ENCODE data around the gene RAB42.
"Not testable (repeated sequence)": the region's sequence is repeated elsewhere in the genome, so short reads cannot be mapped to it uniquely, and the experiment has no call there.

RAB42 gene, protein sequence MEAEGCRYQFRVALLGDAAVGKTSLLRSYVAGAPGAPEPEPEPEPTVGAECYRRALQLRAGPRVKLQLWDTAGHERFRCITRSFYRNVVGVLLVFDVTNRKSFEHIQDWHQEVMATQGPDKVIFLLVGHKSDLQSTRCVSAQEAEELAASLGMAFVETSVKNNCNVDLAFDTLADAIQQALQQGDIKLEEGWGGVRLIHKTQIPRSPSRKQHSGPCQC

DNA sequence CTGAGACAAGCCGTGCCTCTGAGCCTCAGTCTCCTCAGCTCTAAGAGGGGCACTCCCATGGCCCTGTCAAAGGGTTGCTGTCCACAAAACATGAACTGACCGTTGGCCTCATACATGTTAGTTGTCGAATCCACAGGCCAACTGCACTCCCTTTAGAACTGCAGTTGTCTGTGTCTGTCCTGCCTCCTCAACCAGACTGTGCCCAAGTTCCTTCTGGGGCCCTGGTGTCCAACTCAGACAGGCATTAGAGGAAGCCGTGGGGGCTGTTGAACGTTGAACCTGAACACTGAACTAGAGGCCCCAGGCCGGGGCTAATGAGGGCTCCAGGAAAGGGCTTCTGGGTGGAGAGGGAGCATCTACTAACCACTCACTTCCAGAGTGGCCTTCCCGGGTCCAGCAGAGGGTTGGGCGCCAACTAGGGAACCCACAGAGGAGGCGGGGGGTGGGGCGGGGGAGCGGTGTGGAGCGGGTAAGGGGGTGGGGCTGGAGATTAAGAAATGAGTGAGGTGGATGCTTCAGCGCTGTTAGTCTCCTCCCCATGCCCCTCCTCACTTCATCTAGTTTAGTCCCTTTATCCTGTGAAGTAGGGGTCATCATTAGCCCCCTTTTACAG, at the start of gene RAB42:
Gene RAB42 (plus strand): TSS at position 558 of the 613 bp plus-strand sequence. CDS start 247 bp downstream, outside the sequence.
- no peak for DNase-seq (ENCODE audit: low spot score)

DNA sequence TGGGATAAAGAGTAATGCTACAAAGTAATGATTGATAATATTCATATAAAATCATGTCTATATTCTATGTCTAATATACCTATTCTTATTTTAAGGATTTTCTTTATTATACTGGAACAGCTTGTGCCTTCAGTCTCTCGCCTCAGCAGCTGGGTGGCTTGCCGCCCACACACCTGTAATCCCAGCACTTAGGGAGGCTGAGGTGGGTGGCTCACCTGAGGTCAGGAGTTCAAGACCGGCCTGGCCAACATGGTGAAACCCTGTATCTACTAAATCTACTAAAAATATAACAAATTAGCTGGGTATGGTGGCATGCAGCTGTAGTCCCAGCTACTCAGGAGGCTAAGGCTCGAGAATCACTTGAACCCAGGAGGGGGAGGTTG, 46.8 kb upstream of the RAB42 start:
- no peak for DNase-seq (ENCODE audit: low spot score)

DNA sequence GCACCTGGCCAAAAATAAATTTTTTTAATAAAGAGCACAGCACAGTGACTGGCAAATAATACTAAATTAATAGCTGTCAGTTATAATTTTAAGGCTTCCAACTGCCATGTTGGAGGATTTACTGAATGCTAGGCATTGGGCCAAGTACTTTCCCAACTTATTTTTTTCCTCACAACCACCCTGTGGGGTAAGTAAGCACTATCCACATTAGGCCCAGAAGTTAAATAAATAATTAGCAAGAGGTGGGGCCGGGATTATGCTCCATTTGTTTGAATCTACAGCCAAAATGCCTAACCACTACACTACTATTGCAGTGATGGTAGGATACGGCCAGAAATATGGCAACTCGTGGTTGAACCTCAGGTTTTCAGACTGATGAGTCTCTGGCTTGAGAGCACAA, 43.7 kb upstream of the RAB42 start:
- DNase-seq (ENCODE audit: low spot score) = no peak

DNA sequence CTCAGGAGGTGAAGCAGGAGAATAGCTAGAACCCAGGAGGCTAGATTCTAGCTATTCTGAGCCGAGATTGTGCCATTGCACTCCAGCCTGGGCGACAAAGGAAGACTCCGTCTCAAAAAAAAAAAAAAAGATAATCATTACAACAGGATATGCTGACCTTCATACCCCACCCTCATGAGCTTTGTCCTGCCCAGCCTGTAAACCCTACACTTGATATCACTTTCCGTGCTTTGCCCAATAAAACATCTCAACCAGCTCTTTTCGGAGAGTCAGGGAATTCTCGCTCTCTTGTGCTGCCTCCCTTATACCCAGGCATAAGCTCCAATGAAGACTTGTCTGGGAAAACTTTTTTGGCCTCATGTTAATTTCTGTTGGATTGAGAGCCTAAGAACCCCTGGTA, 40.7 kb upstream of the RAB42 start:
- no peak for DNase-seq (ENCODE audit: low spot score)

DNA sequence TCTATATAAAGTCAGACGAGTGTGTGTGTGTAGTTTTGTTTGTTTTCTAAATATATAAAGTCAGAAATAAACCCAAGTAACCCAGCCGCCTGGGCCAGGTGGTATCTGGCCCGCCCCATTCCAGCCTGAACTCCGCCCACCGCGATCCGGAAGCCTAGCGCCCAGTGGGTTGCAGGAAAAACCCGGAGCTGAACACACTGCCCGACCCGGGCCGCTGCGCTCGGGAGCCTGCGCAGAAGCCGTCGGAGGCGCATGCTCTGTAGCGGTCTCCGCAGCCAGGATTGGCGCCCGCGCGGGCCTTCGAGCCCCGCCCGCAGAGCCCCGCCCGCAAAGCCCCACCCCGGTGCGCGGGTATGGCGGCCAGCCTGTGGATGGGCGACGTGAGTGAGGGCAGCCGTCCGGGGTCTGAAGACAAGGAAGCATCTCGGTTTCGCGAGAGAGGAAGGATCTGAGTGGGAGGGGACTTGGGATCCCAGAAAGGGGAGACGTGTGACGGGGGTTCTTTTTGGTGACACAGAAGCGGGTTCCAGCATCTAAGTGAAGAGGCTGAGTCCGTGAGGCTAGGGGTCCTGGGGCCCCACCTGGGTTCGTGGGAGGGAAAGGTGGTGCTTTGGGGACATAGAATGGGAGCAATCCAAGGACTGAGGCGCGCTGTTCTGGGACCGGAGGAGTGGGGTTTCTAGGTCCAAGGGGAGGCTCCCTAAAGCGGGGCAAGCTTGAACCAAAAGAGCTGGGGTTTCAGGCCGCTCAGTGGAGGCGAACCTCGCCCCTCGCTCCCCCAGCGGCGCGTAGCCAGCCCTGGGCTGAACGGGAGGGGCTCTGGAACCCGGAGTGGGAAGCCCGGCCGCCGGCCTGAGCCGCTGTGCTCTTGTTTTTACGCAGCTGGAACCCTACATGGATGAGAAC, 39.1 kb upstream of the RAB42 start, which contains the start of gene TRNAU1AP:
Gene TRNAU1AP (plus strand): TSS at position 328 of the 906 bp plus-strand sequence. CDS start 26 bp downstream, at position 354.
- DNase-seq (ENCODE audit: low spot score) = peak; percentile 93

DNA sequence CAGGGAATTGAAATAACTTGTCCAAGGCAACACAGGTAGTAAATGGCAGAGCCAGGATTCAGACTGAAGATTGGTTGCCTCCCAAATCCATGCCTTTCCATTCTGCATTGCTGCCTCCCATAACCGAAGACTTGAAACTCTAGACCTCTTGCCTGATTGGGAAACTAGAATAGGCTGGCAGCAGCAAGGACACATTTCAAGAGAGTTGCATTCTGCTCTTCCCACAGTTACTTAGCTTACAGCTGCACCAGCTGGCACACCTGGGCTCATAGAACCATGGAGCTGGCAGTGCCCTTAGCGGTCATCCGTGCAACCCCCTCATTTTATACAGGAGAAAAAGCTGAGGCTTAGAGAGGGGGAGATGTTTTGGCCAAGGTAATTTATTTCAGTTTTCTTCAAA, 31.2 kb upstream of the RAB42 start:
- no peak for DNase-seq (ENCODE audit: low spot score)

DNA sequence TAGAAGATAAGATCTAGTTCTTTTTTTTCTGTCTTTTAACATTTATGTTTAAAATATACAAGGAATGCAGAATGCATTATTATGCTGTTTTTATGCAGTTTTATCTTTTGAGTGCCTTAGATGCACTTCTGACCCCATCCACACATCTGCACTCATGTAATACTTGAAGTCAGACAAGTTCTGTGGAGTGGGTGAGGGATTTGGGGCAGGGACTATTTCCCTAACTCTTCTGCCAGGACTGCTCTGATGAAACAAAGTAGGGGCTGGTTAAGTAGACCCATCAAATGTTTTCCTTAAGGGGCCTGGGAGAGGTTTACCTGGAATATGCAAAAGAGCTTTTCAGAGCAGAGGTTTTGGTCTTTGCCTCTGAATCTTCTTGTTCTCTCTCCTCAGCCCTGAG, 27.8 kb upstream of the RAB42 start:
- DNase-seq (ENCODE audit: low spot score) = no peak

DNA sequence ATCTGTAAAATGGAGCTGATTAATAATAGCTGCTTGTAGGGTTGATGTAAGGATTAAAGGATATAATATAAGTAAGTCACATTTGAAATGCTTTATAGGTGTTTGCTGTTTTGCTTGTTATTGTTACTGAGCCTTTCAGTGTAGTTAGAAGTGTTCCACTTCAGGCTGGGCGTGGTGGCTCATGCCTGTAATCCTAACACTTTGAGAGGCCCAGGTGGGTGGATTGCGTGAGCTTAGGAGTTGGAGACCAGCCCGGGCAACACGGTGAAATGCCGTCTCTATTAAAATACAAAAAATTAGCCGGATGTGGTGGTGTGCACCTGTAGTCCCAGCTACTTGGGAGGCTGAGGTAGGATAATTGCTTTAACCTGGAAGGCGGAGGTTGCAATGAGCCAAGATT, 27.0 kb upstream of the RAB42 start:
- no peak for DNase-seq (ENCODE audit: low spot score)

DNA sequence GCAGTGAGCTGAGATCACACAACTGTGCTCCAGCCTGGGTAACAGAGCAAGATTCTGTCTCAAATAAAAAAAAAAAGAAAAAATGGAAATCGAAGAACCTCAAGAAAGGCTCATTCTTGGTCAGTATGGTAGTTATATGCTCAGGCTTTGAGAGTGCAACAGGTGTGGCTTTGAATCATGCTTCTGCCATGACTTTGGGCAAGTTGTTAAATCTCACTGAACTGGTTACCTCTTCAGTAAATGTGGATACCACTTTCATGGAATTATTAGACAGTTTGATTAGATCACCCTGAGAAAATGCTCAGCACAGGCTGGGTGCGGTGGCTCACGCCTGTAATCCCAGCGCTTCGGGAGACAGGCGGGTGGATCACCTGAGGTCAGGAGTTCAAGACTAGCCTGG, 26.3 kb upstream of the RAB42 start:
- DNase-seq (ENCODE audit: low spot score) = no peak

DNA sequence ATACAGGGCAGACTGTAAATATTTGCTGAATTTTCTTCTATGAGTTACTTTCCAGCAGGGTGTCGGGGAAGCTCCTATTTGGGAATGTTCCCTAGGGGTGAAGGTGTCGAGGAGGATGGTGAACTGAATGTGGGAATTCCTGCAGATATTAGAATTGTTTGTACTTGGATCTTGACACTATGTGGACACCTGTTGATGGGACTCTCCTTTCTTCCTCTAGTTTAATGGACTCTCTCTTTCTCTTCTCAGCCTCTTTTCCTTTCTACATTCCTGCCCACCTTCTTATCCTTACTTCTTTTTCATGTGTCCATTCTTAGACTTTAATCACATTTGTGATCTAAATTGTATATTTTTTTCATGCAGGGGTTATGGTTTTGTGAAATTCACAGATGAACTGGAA, 25.1 kb upstream of the RAB42 start:
- DNase-seq (ENCODE audit: low spot score) = no peak

DNA sequence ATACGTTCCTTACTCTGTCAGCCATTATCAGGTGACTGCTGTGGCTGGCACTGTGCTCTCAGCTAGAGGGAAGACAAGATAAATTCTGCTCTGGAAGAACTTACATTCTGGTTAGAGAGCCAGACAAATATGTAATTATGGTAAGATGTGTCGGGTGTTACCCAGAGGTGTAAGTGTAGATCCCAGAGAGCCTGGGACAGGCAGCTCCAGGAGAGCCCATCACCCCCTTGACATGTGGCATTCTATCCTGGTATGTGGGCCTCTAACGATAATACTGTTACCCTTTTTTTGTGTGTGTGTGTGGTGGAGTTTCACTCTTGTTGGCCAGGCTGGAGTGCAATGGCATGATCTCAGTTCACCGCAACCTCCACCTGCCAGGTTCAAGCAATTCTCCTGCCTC, 20.2 kb upstream of the RAB42 start:
- DNase-seq (ENCODE audit: low spot score) = no peak

DNA sequence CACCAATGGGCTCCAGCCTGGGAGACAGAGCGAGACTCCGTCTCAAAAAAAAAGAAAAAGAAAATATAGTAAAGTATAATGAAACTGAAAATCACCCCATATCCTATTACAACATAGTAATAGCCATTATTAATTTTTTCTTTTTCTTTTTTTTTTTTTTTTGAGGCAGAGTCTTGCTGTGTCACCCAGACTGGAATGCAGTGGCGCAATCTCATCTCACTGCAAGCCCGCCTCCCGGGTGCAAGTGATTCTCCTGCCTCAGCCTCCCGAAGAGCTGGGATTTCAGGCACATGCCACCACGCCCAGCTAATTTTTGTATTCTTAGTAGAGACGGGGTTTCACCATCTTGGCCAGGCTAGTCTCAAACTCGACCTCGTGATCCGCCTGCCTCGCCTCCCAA, 19.2 kb upstream of the RAB42 start:
- DNase-seq (ENCODE audit: low spot score) = not testable (repeated sequence)

DNA sequence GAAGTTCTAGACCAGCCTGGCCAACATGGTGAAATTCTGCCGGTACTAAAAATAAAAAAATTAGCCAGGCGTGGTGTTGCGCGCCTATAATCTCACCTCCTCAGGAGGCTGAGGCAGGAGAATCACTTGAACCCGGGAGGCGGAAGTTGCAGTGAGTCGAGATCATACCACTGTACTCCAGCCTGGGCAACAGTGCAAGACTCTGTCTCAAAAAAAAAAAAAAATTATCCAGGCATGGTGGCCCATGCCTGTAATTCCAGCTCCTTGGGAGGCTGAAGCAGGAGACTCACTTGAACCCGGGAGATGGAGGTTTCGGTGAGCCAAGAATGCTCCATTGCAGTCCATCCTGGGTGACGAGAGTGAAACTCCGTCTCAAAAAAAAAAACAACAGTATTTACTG, 18.5 kb upstream of the RAB42 start:
- no peak for DNase-seq (ENCODE audit: low spot score)

DNA sequence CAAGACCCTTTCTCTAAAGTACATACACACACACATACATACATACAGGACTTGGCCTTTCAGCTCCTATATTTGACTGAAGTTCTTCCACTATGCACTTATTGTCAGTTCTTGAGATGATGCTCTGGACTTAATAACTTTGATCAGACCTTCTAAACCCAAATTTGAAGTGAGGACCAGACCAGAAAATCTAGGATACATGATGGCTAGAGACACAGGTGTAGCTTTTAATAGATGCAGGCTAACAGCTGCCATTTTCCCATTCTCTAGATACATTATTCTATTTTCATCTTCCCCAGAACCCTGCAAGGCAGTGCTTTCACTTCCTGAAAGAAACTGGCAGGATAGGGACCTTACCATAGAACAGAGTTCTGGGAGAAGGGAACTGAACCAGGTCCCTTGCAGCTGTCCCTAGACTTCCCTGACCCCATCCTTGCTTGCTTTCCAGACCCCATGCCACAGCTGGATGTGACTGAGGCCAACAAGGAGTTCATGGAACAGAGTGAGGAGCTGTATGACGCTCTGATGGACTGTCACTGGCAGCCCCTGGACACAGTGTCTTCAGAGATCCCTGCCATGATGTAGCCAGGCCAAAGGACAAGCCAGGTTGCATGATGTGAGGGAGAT, 14.9 kb upstream of the RAB42 start:
- DNase-seq (ENCODE audit: low spot score) = no peak

DNA sequence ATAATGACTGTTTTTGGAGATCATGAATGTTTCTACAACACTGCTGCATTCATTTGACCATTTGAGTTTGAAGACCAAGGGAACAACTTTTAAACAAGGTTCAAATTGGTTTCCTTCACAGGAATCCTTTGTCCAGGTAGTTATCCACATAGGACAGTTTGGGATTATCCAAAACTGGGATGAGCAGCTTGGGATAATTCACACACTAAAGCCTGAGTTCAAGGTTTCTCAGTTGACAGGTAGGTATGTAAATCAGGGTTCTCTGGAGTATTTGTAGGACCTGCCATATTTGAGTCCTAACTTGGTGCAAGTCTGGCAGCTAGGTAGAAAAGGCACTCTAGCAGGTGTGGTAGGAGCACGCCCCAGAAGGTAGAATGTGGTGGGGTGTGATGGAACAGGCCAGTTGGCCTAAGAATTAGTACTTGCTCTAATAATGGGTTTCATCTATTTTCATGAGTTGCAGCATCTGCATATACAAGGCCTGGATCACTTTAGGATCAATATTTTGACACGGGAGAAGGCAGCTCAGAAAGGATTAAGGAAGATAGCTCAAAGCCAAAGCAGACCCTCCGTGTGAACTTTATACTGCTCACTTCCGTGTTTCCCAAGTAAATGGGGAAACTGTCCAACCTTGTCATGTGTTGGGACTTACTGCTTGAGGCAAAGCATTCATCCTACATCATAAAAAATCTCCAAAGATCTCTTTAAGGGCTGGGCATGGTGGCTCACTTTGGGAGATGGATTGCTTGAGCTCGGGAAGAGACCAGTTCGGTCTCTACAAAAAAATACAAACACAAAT, 14.1 kb upstream of the RAB42 start:
- DNase-seq (ENCODE audit: low spot score) = no peak

DNA sequence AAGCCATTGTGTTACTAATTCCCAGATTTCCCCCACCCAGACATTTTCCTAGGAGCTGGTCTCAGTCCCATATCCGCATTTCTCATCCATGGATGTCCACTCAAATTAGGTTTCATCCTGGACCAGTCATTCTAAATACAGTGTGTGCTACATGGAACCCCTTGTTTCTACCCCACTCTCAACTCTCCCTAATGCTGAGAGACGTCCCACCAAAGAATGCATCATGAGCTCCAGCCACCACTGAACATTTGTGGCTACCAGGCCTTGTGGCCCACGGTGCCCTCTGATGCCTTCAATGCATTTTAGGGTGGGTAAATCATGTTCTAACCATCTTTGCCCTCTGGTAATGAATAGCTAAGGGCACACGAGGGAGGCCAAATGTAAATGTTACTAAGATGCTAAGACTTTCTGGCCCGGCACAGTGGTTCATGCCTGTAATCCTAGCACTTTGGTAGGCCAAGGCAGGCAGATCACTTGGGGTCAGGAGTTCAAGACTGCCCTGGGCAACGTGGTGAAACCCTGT, 13.3 kb upstream of the RAB42 start:
- no peak for DNase-seq (ENCODE audit: low spot score)

DNA sequence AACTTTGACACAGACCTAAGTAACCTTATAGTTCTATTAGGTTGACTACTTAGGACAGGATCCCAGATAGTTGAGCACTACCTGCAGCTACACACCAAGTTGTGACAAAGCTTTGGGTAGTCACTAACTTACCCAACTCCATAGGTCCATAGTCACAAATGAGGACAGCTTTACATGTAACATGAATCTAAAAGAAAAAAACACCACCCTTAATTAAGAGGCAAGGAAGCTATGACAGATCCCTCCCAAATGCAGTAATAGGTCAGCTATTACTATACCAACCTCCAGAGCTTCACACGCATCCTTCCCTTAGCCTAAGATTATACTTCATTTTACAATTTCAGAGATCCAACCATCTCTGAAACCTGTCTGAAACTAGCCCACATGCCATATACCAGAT, 12.7 kb upstream of the RAB42 start:
- DNase-seq (ENCODE audit: low spot score) = no peak

DNA sequence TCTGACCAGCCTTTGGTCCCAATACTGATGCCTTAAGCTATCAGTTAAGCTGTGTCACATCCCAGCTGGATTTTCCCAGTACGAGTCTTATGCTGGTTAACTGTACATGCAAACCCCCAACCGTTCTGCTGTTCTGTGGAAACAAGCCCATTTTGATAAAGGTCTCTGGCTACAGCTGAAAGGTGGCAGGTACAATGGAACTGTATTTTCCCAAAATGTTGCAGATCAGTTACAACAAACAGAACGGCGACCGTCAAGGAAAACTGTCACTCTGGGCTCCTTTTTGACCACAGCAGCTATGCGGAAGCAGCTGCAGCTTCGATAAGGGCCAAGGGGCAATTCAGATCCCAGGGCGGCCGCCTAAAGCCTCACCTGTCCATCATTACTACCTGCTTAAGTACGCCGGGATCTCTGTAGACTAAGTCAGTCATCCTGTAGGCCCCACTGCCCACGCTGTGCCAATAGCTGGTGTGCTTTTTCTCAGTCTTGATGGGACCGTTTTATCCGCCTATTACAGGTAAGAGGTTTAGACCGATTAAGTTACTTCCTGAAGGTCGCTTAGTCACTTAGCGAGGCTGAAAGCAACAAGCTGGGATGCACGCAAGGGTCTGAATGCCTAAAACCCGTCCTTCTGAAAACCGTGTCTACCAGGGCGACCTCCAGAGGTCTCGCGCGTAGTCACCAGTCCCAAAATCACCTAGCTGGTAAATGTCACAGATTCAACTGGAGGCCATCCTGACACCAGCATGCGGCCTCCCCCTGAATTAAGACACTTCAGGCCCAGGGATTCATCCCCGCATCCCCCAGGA, 11.1 kb upstream of the RAB42 start:
- DNase-seq (ENCODE audit: low spot score) = peak; percentile 24

DNA sequence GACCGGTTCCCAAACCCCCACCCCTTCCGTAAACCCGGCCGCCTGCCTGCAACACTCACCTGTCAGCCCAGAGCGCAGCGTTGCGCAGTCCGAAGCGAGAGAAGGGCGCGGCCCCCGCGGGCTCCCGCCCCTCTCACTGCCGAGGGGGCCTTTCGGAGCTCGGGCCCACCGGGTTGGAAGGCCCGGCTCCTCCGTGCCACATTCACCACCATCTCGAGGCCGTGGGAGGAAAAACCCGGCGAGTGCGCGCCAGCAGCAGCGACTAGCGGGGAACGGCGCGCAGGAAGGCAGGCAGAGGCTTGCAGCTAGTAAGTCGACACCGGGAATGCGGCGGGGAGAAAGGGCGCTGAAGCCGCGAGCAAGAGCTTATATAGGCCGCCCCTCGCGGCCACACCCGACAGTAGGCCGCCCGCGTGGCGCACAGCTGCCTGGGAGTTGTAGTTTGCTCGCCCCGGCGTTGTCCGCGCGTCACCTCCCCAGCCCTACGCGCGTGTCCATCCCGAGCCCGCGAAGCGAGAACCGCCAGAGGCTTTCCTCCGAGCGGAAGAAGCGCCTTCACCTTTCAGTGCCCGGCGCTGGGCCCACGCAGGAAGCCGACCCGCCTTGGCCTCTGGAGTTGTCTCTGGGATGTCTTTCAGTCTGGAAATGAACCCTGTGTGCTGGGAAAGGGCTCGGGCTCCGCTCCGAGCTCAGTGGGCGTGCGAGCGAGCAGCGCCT, 10.4 kb upstream of the RAB42 start:
- peak; percentile 95 for DNase-seq (ENCODE audit: low spot score)

DNA sequence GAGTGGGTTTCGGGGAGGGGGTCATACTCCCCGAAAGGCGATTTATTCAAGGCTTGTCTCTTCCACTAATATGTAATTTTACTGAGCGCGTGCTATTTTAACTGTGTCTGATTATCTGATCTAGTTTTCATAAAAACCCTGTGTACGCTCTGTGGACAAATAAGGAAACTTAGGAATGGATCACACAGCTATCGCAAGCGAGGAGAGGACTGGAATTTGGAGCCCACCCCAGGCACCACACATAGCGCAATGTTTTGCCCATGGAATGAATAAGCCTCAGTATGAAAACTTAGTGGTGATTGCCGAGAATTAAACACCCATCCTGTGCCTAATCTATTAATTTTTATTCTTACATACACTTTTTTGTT, 9.8 kb upstream of the RAB42 start:
- no peak for DNase-seq (ENCODE audit: low spot score)

All from globus pallidus (tissue), 1 donor.